Activated naive CD4-positive, alpha-beta T cell treated with anti-CD3 and anti-CD28 coated beads, Interleukin-2, amount 50 U/mL, for 16 hours (primary cell): ENCODE measurements around the gene SH3GL3.

Source experiments
- DNase-seq: peaks from one replicate; pipeline ENCODE4 v3.0.0-alpha.2; 2020

Gene SH3GL3

GRCh38 chr15:83446904-83447709 is at the start of gene SH3GL3:
SH3GL3 (plus strand) TSS chr15:83447341; CDS start chr15:83447534, 193 bp downstream.
- DNase-seq = peak; percentile 59

- DNase-seq = no peak
Measured at GRCh38 chr15:83398626-83399025, 48.5 kb upstream of the SH3GL3 start.

- no peak for DNase-seq
Measured at GRCh38 chr15:83404121-83404520, 43.0 kb upstream of the SH3GL3 start.

- no peak for DNase-seq
Measured at GRCh38 chr15:83410532-83410931, 36.6 kb upstream of the SH3GL3 start.

- DNase-seq = no peak
Measured at GRCh38 chr15:83413054-83413719, 34.0 kb upstream of the SH3GL3 start.

- no peak for DNase-seq
Measured at GRCh38 chr15:83422081-83422480, 25.1 kb upstream of the SH3GL3 start.

GRCh38 chr15:83422541-83422940 is 24.6 kb upstream of the SH3GL3 start:
- DNase-seq = no peak

GRCh38 chr15:83424101-83424500 is 23.0 kb upstream of the SH3GL3 start:
- DNase-seq = no peak

GRCh38 chr15:83430441-83430840 is 16.7 kb upstream of the SH3GL3 start:
- DNase-seq = no peak

- no peak for DNase-seq
Measured at GRCh38 chr15:83431521-83431920, 15.6 kb upstream of the SH3GL3 start.

GRCh38 chr15:83435202-83435601 is 11.9 kb upstream of the SH3GL3 start:
- no peak for DNase-seq

GRCh38 chr15:83435782-83436181 is 11.4 kb upstream of the SH3GL3 start:
- DNase-seq = no peak

GRCh38 chr15:83436513-83437158 is 10.5 kb upstream of the SH3GL3 start:
- no peak for DNase-seq

GRCh38 chr15:83443076-83443847 is 3.9 kb upstream of the SH3GL3 start:
- no peak for DNase-seq

GRCh38 chr15:83444936-83445335 is 2.2 kb upstream of the SH3GL3 start:
- no peak for DNase-seq

GRCh38 chr15:83445643-83446042 is 1.5 kb upstream of the SH3GL3 start:
- DNase-seq = no peak

GRCh38 chr15:83446417-83446816 is 724 bp upstream of the SH3GL3 start:
- DNase-seq = no peak

GRCh38 chr15:83449250-83449671 is 2.1 kb downstream of the SH3GL3 start:
- no peak for DNase-seq

GRCh38 chr15:83449937-83450506 is 2.9 kb downstream of the SH3GL3 start:
- DNase-seq = no peak

- no peak for DNase-seq
Measured at GRCh38 chr15:83457149-83457548, 10.0 kb downstream of the SH3GL3 start.

GRCh38 chr15:83458381-83458780 is 11.2 kb downstream of the SH3GL3 start:
- DNase-seq = no peak

GRCh38 chr15:83462026-83462425 is 14.9 kb downstream of the SH3GL3 start:
- DNase-seq = no peak

- DNase-seq = no peak
Measured at GRCh38 chr15:83462953-83463433, 15.9 kb downstream of the SH3GL3 start.
